Fibroblast of the aortic adventitia (primary cell): ENCODE results near the gene TMEM184B. TPM values are rescaled to one million over a fixed set of nuclear protein-coding genes. Genes with fewer than 3 reads are reported as not detected.

Experiments
- DNase-seq: peaks from one replicate; pipeline ENCODE4 v3.0.0-alpha.2; 2010; ENCODE audit warnings: low read depth
- H3K4me3 ChIP-seq: 2 replicates; pipeline ENCODE4 v1.5.1; 2011; ENCODE audit warnings: low read depth, mild to moderate bottlenecking, control low read depth, low read length, moderate library complexity
- CTCF ChIP-seq: IDR thresholded peaks from 2 replicates; pipeline ENCODE4 v1.5.1; 2011; ENCODE audit warnings: mild to moderate bottlenecking, low read length, control low read depth, inconsistent platforms; ENCODE audit not compliant: insufficient read depth
- total RNA-seq: library from RNA; depleted of rRNA; stranded (reverse); fragments of >200 nt; gene quantifications from 2 replicates; pipeline ENCODE4 v1.2.3, GENCODE V29; 2012; ENCODE audit warnings: low replicate concordance

The TMEM184B gene
- total RNA-seq, 1 donor = 46.0 TPM

GRCh38 chr22:38228326-38228872 is 44.4 kb downstream of the TMEM184B start:
- peak; percentile 67 for DNase-seq
- H3K4me3 ChIP-seq = no peak overlapping the region
- no peak for TF ChIP-seq CTCF

DNA sequence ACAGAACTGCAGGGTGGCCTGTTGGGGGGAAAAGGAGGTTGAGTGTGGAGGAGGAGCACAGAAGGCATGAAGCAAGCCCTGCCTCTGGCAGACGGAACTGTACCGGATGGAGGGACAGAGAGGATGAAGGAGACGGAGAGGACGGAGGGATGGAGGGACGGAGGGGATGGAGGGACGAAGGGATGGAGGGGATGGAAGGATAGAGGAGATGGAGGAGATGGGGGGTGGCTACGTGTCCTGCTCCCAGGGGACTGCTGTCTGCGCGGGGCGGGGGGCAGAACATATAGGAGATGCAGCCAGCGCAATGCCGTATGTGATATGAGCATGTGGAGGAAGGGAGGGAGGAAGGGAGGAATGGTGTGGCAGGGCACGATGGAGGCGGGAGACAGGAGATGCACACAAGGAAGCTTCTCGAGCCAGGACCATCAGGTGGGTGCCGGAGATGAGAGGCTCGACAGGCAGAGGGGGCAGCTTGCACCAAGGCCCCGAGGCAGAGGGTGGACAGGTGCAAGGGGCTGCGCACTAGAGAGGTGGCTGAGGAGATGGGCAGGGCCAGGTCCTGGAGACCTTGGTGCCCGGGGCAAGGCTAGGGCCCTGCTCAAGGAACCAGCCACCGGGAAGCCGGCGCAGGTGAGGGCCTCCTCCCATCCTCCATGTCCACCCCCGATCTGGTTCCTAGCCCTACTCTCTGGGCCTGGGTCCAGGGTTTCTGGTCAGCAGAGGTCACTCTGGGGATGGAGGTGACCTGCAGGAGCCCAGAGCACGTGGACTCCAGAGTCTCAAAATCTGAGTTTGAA is 45.8 kb downstream of the TMEM184B start:
- no peak for DNase-seq
- no peak for TF ChIP-seq CTCF
- no peak overlapping the region for H3K4me3 ChIP-seq

DNA sequence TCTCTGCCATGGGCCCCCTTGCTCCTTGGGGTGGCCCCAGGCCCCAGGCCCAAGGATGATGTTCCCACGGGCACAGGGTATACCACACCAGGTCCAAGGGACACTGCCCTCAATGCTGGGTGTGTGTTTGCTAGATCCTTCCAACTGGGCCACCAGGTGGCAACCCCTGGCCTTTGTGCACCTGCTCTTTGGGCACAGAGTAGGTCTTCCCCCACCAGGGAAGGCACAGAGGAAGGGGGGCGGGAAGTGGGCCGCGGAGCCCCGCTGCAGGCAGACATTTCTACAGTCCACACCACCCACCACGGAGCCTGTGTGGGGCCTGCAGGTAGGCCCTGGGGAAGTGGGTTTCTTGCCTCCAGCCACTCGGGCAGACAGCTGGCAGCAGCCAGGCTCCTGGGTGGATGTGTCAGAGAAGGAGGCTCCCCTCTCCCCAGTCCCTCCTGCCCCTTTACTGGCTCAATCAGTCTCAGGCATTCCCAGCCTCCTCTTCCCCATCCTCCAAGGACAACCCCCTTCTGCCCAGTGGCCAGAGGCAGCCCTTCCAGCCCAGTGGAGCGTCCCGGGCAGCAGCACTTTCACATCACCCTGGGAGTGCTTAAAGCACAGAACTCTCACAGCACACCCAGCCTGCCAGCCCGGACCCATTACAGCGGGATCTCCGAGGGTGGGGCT is 49.4 kb downstream of the TMEM184B start:
- DNase-seq = no peak
- H3K4me3 ChIP-seq = no peak overlapping the region
- no peak for TF ChIP-seq CTCF

DNA sequence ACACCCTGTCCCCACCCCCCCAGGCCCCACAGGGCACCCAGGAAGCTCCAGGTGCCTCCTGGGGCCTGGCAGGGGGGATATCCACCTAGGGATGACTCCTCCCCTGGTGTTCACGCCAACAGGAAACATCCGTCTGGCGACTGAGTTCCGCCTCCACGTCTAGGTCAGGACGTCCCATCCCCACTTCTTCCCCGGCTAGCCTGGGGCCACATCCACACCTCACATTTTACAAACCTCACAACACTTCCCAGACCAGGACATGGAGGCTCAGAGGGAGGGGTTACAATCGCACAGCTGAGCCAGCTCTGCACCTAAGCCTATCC is 50.1 kb downstream of the TMEM184B start:
- no peak overlapping the region for H3K4me3 ChIP-seq
- TF ChIP-seq CTCF = no peak
- DNase-seq = no peak

DNA sequence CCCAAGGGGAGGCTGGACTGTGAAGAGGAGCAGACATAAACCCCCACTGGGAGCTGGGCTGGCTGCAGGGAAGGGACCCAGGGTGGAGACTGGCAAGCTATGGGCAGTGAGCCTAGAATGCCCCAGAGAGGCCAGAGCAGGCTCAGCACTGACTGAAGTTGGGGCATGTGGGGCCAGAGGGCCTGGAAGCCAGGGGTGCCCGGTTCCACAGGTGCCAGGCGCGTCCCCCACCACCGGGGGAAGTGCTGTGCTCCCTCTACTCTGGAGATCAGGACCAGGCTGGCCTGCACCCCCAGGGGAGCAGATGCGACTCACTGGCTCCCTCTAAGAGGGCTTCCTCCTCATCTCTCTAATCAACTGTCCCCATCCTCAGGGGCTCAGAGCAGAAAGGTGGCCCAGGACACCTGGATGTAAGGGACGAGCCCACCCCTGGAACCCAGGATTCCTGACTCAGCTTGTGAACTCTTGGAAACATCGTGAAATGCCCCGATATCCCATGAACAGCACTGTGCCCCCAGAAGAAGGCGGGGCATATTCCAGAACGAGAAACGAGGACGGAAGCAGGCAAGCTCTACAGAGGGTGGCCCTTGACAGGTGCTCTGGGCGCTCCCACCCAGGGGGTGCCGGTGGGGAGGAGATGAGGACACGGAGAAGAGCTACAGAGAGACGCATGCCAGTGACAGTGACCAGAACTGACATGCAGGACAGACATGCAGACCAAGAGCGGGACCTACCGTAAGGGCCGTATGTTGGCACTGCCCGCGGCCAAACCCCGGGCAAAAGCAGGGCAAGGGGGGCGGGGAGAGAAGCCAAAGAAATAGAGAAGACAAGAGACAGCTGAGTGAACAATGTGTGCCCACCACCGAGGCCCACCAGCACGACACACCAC is 50.7 kb downstream of the TMEM184B start:
- TF ChIP-seq CTCF = no peak
- H3K4me3 ChIP-seq = no peak overlapping the region
- no peak for DNase-seq

- no peak overlapping the region for H3K4me3 ChIP-seq
- DNase-seq = no peak
- no peak for TF ChIP-seq CTCF
These were observed 51.4 kb downstream of the TMEM184B start for GRCh38 chr22:38221407-38221806.
